GM12874 (cell line): ENCODE measurements around the gene IL26.

Experiments
- TF ChIP-seq, protein P1 (sequence below): IDR thresholded peaks from 2 replicates; pipeline ENCODE4 v1.5.1; 2011; ENCODE audit warnings: low read depth, mild to moderate bottlenecking, control low read depth, low read length, moderate library complexity; ENCODE audit not compliant: insufficient read depth

IL26 gene

DNA sequence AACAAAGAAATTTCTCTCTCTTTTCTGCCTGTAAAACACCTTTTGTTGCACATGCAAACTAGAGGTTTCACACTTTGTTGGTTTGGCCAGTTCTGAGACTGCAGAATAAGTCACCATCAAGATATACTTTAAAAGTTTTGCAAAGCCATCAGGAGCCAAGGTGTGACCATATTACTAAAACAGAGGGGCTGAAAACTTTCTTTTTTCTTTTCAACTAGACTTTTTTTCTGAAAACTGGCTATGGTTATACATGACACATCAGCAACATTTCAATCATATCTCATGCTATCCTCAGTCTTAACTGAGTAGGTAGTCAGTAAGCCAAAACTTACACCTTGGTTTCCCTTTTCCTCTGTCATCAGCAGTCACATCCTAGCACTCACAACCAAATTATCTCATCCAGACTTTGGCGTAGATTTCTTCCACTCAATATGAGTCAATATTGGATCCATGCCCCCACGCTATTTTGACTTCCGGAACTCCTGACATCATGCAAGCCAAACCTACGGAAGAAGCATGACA is 62.0 kb downstream of the IL26 start:
- TF ChIP-seq, protein P1, sequence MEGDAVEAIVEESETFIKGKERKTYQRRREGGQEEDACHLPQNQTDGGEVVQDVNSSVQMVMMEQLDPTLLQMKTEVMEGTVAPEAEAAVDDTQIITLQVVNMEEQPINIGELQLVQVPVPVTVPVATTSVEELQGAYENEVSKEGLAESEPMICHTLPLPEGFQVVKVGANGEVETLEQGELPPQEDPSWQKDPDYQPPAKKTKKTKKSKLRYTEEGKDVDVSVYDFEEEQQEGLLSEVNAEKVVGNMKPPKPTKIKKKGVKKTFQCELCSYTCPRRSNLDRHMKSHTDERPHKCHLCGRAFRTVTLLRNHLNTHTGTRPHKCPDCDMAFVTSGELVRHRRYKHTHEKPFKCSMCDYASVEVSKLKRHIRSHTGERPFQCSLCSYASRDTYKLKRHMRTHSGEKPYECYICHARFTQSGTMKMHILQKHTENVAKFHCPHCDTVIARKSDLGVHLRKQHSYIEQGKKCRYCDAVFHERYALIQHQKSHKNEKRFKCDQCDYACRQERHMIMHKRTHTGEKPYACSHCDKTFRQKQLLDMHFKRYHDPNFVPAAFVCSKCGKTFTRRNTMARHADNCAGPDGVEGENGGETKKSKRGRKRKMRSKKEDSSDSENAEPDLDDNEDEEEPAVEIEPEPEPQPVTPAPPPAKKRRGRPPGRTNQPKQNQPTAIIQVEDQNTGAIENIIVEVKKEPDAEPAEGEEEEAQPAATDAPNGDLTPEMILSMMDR = no peak

DNA sequence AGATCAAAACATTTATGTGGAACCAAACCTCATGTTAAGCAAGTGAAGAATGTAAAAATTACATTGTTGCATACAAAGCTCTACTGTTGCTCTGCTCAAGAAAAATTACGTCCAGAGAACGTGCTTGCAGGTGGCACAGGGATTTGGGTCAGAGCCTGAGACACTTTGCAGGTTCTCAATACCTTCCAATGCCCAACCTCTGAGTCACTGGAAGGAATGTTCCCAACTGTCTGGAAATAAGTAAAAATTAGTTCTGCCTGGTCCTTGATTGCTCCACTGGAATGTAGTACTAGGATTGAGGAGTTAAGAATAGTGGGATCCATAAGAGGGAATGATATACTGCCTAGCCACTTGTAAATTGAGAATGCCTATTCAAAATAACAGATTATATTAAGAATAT is 63.2 kb downstream of the IL26 start:
- TF ChIP-seq, protein P1 = no peak

DNA sequence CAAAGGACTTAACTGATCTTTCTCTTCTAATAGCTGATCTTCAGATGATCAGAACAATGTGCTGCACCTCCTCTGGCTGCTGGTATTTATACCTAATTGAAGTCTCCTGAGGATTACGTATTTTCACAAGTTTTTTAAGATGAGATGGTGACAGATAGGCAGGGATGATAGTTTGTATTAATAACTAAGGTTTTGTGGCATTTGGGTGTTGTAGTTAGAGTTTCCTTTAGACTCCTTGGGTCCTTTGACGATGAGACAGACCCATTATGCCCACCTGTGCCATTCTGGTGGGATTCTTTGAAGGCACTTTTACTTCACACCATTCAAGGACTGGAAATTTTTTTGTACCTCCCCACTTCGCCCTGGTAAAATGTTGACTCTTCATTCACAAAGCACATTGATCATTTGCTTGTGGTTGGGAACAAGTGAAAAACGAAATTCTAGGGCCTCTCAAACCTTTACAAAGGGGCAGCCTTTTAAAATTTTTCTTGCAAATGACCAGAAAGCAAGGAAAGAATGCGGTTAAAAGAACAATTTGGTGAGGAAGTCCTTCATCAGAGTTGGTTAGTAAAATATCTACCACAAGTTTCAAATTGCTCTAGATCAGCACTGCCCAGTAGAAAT is 65.8 kb downstream of the IL26 start, which contains the start of gene IFNG:
IFNG (minus strand) TSS at position 60 of the 624 bp plus-strand sequence. CDS start 125 bp downstream, outside the sequence.
- TF ChIP-seq, protein P1 = no peak

GRCh38 chr12:68158432-68158831 is 67.2 kb downstream of the IL26 start:
- TF ChIP-seq, protein P1 = peak; percentile 36; the same call in 1 of the 2 replicates

GRCh38 chr12:68157380-68157779 is 68.2 kb downstream of the IL26 start:
- TF ChIP-seq, protein P1 = no peak

DNA sequence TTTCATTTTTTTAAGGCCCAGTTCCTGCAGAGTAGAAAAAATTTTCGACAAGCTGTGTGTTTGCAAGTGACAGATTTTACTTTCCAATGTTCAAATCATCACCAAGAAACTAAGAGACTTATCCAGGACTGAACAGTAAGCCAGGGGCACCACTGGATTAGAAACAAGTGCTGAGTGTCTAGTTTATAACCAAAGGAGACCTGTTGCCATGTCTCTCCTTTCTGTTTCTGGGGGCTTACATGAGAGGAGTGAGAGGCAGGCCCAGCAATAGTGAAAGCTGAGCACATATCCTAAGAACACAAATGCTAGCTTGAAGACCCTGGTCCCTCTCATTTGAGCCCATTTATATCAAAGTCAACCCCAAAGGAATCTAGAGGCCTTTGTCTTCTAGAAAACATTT is 69.0 kb downstream of the IL26 start:
- TF ChIP-seq, protein P1 = no peak

DNA sequence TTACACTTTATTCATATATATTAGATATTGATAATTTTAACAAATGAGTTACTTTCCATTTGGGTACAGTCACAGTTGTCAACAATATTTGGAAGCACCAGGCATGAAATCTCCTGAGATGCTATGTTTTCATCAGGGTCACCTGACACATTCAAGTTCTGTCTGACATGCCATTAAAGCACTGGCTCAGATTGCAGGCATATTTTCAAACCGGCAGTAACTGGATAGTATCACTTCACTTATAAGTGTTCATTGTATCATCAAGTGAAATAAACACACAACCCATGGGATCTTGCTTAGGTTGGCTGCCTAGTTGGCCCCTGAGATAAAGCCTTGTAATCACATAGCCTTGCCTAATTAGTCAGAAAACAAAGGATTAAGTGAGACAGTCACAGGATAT is 70.8 kb downstream of the IL26 start:
- TF ChIP-seq, protein P1 = no peak
